ENCODE measurements around the gene POU3F3.

POU3F3 gene

DNA sequence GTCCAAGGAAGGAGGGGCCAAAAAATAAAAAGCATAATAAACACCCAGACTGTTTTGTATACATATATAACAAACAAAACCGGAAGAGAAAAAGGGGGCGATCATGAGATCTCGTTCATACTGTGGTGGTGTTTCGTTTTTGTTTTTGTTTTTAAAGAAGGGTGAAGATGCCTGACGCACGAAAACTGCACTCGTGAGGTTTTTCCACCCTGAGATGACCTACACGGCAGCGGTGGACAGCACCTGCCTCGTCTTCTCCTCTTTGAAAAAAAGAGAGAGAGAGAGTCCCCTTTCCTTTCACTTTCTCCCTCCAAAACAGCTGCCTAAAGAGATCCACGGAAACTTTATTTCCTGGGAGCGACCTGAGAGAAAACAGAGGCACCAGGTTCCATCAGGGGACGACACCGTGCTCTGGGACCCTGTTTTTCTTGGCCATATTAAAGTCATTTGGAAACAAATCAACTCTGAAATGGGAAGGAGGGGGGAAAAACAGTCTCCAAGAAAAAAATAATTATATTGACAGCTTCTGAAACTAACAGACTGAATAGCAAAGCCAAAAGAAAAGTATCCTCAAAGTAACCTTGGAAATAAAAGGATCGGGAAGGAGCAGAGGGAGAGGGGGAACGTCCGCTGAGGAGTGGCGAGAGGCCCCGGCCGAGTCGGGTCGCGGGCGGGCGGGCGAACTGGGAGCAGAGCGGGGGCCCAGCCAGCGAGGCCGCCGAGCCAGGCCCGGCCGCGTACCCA is 3.5 kb downstream of the POU3F3 start:
- H3K4me3 ChIP-seq (ENCODE audit: low read depth, low read length) = no peak overlapping the region
- TF ChIP-seq, protein P1, sequence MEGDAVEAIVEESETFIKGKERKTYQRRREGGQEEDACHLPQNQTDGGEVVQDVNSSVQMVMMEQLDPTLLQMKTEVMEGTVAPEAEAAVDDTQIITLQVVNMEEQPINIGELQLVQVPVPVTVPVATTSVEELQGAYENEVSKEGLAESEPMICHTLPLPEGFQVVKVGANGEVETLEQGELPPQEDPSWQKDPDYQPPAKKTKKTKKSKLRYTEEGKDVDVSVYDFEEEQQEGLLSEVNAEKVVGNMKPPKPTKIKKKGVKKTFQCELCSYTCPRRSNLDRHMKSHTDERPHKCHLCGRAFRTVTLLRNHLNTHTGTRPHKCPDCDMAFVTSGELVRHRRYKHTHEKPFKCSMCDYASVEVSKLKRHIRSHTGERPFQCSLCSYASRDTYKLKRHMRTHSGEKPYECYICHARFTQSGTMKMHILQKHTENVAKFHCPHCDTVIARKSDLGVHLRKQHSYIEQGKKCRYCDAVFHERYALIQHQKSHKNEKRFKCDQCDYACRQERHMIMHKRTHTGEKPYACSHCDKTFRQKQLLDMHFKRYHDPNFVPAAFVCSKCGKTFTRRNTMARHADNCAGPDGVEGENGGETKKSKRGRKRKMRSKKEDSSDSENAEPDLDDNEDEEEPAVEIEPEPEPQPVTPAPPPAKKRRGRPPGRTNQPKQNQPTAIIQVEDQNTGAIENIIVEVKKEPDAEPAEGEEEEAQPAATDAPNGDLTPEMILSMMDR (IDR thresholded peaks at IDR 0.05; ENCODE audit: low read depth, low read length, missing control alignments) = no peak
- no peaks in the 10 kb centered on the region for H3K36me3 ChIP-seq (replicated peaks)
- H3K27ac ChIP-seq = no peak overlapping the region
- in situ Hi-C loops (cut with HindIII; ENCODE audit: low pct_ligation_motif_present, low sequenced_read_pairs) = no loop called here
- peaks cover 79% of the 10 kb centered on the region for H3K27me3 ChIP-seq (replicated peaks)
- DNase-seq = no peak

DNA sequence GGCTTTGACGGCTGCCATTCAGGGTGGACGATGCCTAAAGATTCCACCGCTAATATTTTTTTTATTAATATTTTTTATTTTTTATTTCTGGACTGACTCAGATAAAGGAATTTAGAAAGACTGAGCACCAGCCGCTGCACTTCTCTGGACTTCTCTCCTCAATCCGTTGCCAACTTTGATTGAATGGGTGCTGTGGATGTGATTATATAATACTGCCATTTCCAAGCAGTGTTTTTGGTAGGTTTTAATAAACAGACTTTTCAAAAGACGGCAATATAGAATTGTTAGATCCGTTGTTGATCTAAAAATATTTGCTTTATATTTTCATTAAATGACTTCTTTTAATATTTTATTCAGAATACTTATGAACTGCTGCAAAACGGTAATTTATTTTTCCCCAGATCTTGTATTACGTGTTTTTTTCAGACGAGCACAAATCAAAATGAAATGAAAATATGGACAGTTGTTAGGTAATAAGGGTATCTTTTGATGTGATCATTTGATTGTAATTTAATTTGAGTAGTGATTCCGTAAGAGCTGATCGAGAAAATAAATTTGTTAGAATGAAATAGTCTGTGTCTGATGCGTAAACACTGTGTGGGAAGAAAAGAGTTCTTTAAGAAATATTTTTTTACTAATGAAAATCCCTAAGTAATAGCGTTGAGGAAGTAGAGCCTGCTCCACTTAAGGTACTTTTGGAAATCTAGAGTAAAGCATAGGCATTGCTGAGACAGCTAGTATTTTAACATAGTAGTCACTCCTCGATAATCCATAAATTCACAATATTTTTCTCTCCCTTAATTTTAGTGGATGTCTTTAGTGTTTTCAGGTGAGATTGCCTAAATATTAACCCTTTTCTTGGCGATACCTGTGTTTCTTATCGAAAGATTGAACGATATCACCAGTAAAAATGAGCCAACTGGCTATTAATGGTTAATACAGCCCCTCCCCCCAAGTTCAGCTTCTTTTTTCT is 4.4 kb downstream of the POU3F3 start:
- H3K4me3 ChIP-seq (ENCODE audit: low read depth, low read length) = no peak overlapping the region

DNA sequence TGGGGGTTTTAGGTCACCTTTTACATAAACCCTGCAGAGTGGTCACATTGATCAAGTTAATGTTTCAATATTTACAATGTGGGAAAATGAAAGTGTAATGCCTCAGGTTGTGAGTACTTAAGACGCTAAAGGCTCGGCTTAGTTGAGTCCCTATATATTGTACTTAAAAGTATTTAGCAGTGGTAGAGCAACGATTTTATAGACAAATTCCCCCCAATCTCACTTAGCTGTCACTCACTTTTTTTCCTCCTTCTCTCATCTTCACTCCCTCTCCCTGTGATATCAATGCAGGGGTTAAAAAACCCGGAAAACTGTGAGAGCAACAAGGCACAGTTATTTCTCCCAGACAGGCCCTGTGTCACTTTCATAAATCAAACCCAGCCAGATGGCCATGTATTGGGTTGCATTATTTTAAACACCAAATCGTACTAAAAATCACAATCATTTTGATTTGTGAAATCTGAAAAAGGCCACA is 5.4 kb downstream of the POU3F3 start:
- DNase-seq = no peak
- H3K4me3 ChIP-seq (ENCODE audit: low read depth, low read length) = no peak overlapping the region
- in situ Hi-C loops (cut with HindIII; ENCODE audit: low pct_ligation_motif_present, low sequenced_read_pairs) = no loop called here
- peaks cover 82% of the 10 kb centered on the region for H3K27me3 ChIP-seq (replicated peaks)
- no peak overlapping the region for H3K27ac ChIP-seq
- no peaks in the 10 kb centered on the region for H3K36me3 ChIP-seq (replicated peaks)
- TF ChIP-seq, protein P1 (IDR thresholded peaks at IDR 0.05; ENCODE audit: low read depth, low read length, missing control alignments) = no peak

More for the DNA sequence above, 4.4 kb downstream of the POU3F3 start:
- Histone ChIP-seq H3K27me3 (replicated peaks) (peaks cover 79% of the 10 kb centered on the region), H3K36me3 (replicated peaks) (no peaks in the 10 kb centered on the region), H3K27ac (no peak overlapping the region)
- in situ Hi-C loops (cut with HindIII; ENCODE audit: low pct_ligation_motif_present, low sequenced_read_pairs) = no loop called here
- TF ChIP-seq, protein P1 (IDR thresholded peaks at IDR 0.05; ENCODE audit: low read depth, low read length, missing control alignments) = no peak
- DNase-seq = no peak

DNA sequence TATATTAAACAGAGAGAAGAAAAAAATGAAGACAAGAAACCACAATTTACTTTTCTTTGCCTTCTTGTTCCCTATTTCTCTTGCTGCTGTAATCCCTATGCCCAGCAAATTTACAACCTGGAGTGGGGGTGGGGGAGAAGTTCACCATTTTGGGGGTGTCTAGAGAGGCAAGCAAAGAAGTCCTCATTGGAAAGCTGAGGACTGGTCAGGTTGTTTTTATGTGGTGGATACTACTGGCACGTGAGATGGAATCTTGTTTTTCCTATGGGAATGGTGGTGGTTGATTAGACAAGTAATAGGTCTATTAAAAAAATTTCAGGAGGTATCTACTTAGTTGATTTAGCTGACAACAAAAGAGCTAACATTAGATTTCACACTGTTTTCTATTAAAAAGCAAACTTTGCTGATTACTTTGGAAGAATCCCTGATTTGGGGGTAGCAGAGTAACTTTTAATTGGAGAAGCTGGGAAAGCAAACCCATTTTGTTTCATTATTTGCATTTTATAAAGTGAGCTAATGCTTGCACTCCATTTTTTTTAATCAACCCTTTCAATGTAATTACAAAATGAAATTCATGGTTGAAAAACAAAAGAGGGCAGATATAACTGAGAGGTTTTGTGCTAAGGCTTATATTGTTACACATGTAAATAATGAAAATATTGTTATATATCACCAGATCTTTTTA is 6.0 kb downstream of the POU3F3 start:
- in situ Hi-C loops (cut with HindIII; ENCODE audit: low pct_ligation_motif_present, low sequenced_read_pairs) = no loop called here
- Histone ChIP-seq H3K4me3 (ENCODE audit: low read depth, low read length) (no peak overlapping the region), H3K36me3 (replicated peaks) (no peaks in the 10 kb centered on the region), H3K27ac (no peak overlapping the region), H3K27me3 (replicated peaks) (peaks cover 82% of the 10 kb centered on the region)
- no peak for DNase-seq
- TF ChIP-seq, protein P1 (IDR thresholded peaks at IDR 0.05; ENCODE audit: low read depth, low read length, missing control alignments) = no peak

DNA sequence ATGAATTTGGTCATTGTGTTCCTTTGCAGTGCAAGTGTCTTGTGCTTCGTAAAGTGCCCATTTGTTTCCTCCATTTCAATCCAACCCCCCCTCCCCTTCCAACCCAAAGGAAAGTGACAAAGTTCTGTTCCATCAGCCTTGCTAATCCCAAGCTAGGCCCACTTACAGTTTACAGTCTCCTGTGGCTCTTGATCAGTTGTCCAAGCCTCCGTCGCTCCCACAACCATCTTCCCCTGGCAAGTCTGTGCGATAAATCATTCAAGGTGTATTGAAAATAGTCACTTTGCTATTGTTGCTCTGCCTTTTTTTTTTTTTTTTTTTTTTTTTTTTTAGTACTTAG is 6.5 kb downstream of the POU3F3 start:
- no peaks in the 10 kb centered on the region for H3K36me3 ChIP-seq (replicated peaks)
- no peak overlapping the region for H3K4me3 ChIP-seq (ENCODE audit: low read depth, low read length)
- no peak overlapping the region for H3K27ac ChIP-seq
- no peak for DNase-seq
- in situ Hi-C loops (cut with HindIII; ENCODE audit: low pct_ligation_motif_present, low sequenced_read_pairs) = no loop called here
- TF ChIP-seq, protein P1 (IDR thresholded peaks at IDR 0.05; ENCODE audit: low read depth, low read length, missing control alignments) = no peak
- H3K27me3 ChIP-seq (replicated peaks) = peaks cover 86% of the 10 kb centered on the region
